SU-DHL-6 (cell line): ENCODE measurements around the gene EXOSC10.

Source experiments
- EZH2phosphoT487 ChIP-seq: fragments of 200-600 bp; sonication (generic), shearing (Covaris generic); conservative IDR thresholded peaks from 2 replicates; pipeline ENCODE4 v1.6.1; 2018; ENCODE audit warnings: mild to moderate bottlenecking, antibody characterized with exemption, low read length, moderate library complexity, mixed read lengths
- TF ChIP-seq, protein P1 (sequence below): fragments of 200-600 bp; sonication (generic); IDR thresholded peaks from one replicate; pipeline ENCODE4 v1.5.1; 2017; ENCODE audit warnings: antibody characterized with exemption, mild to moderate bottlenecking, low read length, moderate library complexity; ENCODE audit not compliant: insufficient read depth, poor library complexity, severe bottlenecking

DNA sequence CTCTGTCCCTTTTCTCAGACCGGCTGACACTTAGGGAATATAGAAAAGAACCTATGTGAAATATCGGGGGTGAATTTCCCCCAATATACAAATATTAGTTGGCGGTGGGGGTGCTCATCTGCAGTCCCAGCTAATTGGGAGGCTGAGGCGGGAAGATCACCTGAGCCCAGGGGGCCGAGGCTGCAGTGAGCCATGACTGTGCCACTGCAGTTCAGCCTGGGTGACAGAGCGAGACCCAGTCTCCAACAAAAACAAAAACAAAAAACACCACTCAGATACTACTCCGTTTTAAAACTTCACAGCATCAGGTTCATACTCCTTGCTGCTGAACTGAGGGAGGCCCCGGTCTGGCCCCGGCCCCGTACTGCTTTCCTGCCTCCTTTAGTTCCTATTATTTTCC is 5.9 kb upstream of the EXOSC10 start:
- TF ChIP-seq, protein P1, sequence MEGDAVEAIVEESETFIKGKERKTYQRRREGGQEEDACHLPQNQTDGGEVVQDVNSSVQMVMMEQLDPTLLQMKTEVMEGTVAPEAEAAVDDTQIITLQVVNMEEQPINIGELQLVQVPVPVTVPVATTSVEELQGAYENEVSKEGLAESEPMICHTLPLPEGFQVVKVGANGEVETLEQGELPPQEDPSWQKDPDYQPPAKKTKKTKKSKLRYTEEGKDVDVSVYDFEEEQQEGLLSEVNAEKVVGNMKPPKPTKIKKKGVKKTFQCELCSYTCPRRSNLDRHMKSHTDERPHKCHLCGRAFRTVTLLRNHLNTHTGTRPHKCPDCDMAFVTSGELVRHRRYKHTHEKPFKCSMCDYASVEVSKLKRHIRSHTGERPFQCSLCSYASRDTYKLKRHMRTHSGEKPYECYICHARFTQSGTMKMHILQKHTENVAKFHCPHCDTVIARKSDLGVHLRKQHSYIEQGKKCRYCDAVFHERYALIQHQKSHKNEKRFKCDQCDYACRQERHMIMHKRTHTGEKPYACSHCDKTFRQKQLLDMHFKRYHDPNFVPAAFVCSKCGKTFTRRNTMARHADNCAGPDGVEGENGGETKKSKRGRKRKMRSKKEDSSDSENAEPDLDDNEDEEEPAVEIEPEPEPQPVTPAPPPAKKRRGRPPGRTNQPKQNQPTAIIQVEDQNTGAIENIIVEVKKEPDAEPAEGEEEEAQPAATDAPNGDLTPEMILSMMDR = no peak
- TF ChIP-seq EZH2phosphoT487 = no peak
